Measurements from ENCODE around the gene GCAT.

The GCAT gene

GRCh38 chr22:37827056-37827455 is 19.3 kb downstream of the GCAT start:
- no peaks in the 10 kb centered on the region for H3K9me3 ChIP-seq (ENCODE audit: low read length)
- H3K4me2 ChIP-seq (ENCODE audit: low read length), result no peak overlapping the region
- H2AFZ ChIP-seq (ENCODE audit: low read length), result no peak overlapping the region
- no peaks in the 10 kb centered on the region for H3K4me1 ChIP-seq (ENCODE audit: insufficient read depth, low read length, severe bottlenecking)
- H3K79me2 ChIP-seq (ENCODE audit: insufficient read depth, low read length), result no peaks in the 10 kb centered on the region
- H4K20me1 ChIP-seq (ENCODE audit: insufficient read depth, low read length), result no peaks in the 10 kb centered on the region
- no peaks in the 10 kb centered on the region for H3K9me2 ChIP-seq (ENCODE audit: low read depth, low read length)
- no peak overlapping the region for H3K9ac ChIP-seq (ENCODE audit: low read length)
- no peak overlapping the region for H3K27ac ChIP-seq (ENCODE audit: low read depth, low read length, poor library complexity, severe bottlenecking)
- TF ChIP-seq CTCF (IDR thresholded peaks at IDR 0.05; ENCODE audit: low read length) (no peak), EZH2 (IDR thresholded peaks at IDR 0.05; ENCODE audit: borderline replicate concordance, low read length) (no peak)
- H3F3A ChIP-seq (ENCODE audit: insufficient read depth, low read length), result no peaks in the 10 kb centered on the region
- no peaks in the 10 kb centered on the region; the same call in 1 of the 2 replicates for H3K27me3 ChIP-seq (ENCODE audit: insufficient read depth, low read length)
- H3K4me3 ChIP-seq (ENCODE audit: low read depth, low read length, poor library complexity, severe bottlenecking), result no peak overlapping the region
- H3K36me3 ChIP-seq (ENCODE audit: insufficient read depth, low read length), result peaks cover 25% of the 10 kb centered on the region

GRCh38 chr22:37830093-37830842 is 22.5 kb downstream of the GCAT start:
- no peaks in the 10 kb centered on the region for H3K9me2 ChIP-seq (ENCODE audit: low read depth, low read length)
- no peak overlapping the region for H3K9ac ChIP-seq (ENCODE audit: low read length)
- H3K4me2 ChIP-seq (ENCODE audit: low read length), result no peak overlapping the region
- no peak overlapping the region for H3K27ac ChIP-seq (ENCODE audit: low read depth, low read length, poor library complexity, severe bottlenecking)
- TF ChIP-seq EZH2 (IDR thresholded peaks at IDR 0.05; ENCODE audit: borderline replicate concordance, low read length), result no peak
- TF ChIP-seq CTCF (IDR thresholded peaks at IDR 0.05; ENCODE audit: low read length), result no peak
- no peaks in the 10 kb centered on the region for H3K4me1 ChIP-seq (ENCODE audit: insufficient read depth, low read length, severe bottlenecking)
- H3K9me3 ChIP-seq (ENCODE audit: low read length), result no peaks in the 10 kb centered on the region
- H3K27me3 ChIP-seq (ENCODE audit: insufficient read depth, low read length), result no peaks in the 10 kb centered on the region; the same call in 1 of the 2 replicates
- no peaks in the 10 kb centered on the region for H4K20me1 ChIP-seq (ENCODE audit: insufficient read depth, low read length)
- no peaks in the 10 kb centered on the region for H3F3A ChIP-seq (ENCODE audit: insufficient read depth, low read length)
- H3K79me2 ChIP-seq (ENCODE audit: insufficient read depth, low read length), result no peaks in the 10 kb centered on the region
- H2AFZ ChIP-seq (ENCODE audit: low read length), result no peak overlapping the region
- peaks cover 47% of the 10 kb centered on the region for H3K36me3 ChIP-seq (ENCODE audit: insufficient read depth, low read length)
- H3K4me3 ChIP-seq (ENCODE audit: low read depth, low read length, poor library complexity, severe bottlenecking), result no peak overlapping the region

- H3K4me1 ChIP-seq (ENCODE audit: insufficient read depth, low read length, severe bottlenecking), result no peaks in the 10 kb centered on the region
- H3F3A ChIP-seq (ENCODE audit: insufficient read depth, low read length), result no peaks in the 10 kb centered on the region
- H4K20me1 ChIP-seq (ENCODE audit: insufficient read depth, low read length), result no peaks in the 10 kb centered on the region
- no peak overlapping the region for H3K9ac ChIP-seq (ENCODE audit: low read length)
- TF ChIP-seq CTCF (IDR thresholded peaks at IDR 0.05; ENCODE audit: low read length), result no peak
- TF ChIP-seq EZH2 (IDR thresholded peaks at IDR 0.05; ENCODE audit: borderline replicate concordance, low read length), result no peak
- H3K36me3 ChIP-seq (ENCODE audit: insufficient read depth, low read length), result peaks cover 48% of the 10 kb centered on the region
- H3K27ac ChIP-seq (ENCODE audit: low read depth, low read length, poor library complexity, severe bottlenecking), result no peak overlapping the region
- H2AFZ ChIP-seq (ENCODE audit: low read length), result no peak overlapping the region
- H3K79me2 ChIP-seq (ENCODE audit: insufficient read depth, low read length), result no peaks in the 10 kb centered on the region
- no peak overlapping the region for H3K4me3 ChIP-seq (ENCODE audit: low read depth, low read length, poor library complexity, severe bottlenecking)
- no peak overlapping the region for H3K4me2 ChIP-seq (ENCODE audit: low read length)
- H3K9me3 ChIP-seq (ENCODE audit: low read length), result no peaks in the 10 kb centered on the region
- no peaks in the 10 kb centered on the region for H3K27me3 ChIP-seq (ENCODE audit: insufficient read depth, low read length)
- H3K9me2 ChIP-seq (ENCODE audit: low read depth, low read length), result no peaks in the 10 kb centered on the region
Observed at GRCh38 chr22:37831472-37831871, 23.7 kb downstream of the GCAT start.
